H1 (cell line): ENCODE measurements around the gene RABGGTA. TPM values are rescaled to one million over a fixed set of nuclear protein-coding genes. Genes with fewer than 3 reads are reported as not detected.
A peak's percentile ranks its signal among the peaks of the same experiment; 100 is the strongest.

Experiments used
- CTCF ChIA-PET: fragments of 300-600 bp; sonication (Branson Sonifier 250); formaldehyde crosslinking; loops from one replicate; lab custom pipeline; 2021; ENCODE audit not compliant: partially characterized antibody; lab: Charles Lee
- POLR2A ChIA-PET: fragments of 300-600 bp; sonication (Branson Sonifier 250); formaldehyde crosslinking; loops from one replicate; lab custom pipeline; 2021; ENCODE audit warnings: inconsistent platforms; ENCODE audit not compliant: partially characterized antibody; lab: Charles Lee
- DNase-seq, 2 experiments: peaks; one replicate each; pipeline versions ENCODE4 v3.0.0 to v3.0.0-alpha.2; 2010 to 2022; ENCODE audit warnings: low spot score in 2 of 2, low read depth in 1 of 2, mixed read lengths in 1 of 2
- FAIRE-seq: peaks from 2 replicates; lab custom pipeline; 2011; peaks lifted over from hg19 to GRCh38; lab: Jason Lieb, UNC
- H2AFZ ChIP-seq: 2 replicates; pipeline ENCODE4 v1.8.1; 2012; ENCODE audit warnings: low read length, inconsistent platforms
- H2AK5ac ChIP-seq: 2 replicates; pipeline ENCODE4 v1.6.1; 2013; ENCODE audit warnings: low read depth, low read length
- H2BK120ac ChIP-seq: replicated peaks from 2 replicates; pipeline ENCODE3; 2013; ENCODE audit warnings: low read depth, low read length, inconsistent platforms
- H2BK12ac ChIP-seq: 2 replicates; pipeline ENCODE4 v1.6.1; 2013; ENCODE audit warnings: low read depth, low read length
- H2BK15ac ChIP-seq: 2 replicates; pipeline ENCODE4 v1.6.1; 2013; ENCODE audit warnings: low read length
- H2BK20ac ChIP-seq: 2 replicates; pipeline ENCODE4 v1.6.1; 2013; ENCODE audit warnings: low read length
- H2BK5ac ChIP-seq: 2 replicates; pipeline ENCODE4 v1.6.1; 2013; ENCODE audit warnings: low read depth, low read length
- H3K14ac ChIP-seq: 2 replicates; pipeline ENCODE4 v1.6.1; 2013; ENCODE audit warnings: inconsistent platforms; ENCODE audit not compliant: insufficient read length
- H3K18ac ChIP-seq: 2 replicates; pipeline ENCODE4 v1.6.1; 2013; ENCODE audit warnings: low read length; ENCODE audit errors: extremely low read depth
- H3K23ac ChIP-seq: 2 replicates; pipeline ENCODE4 v1.6.1; 2013; ENCODE audit warnings: inconsistent platforms; ENCODE audit not compliant: insufficient read length
- H3K23me2 ChIP-seq: 2 replicates; pipeline ENCODE4 v1.6.1; 2013; ENCODE audit warnings: low read depth, low read length
- H3K27ac ChIP-seq: 2 replicates; pipeline ENCODE4 v1.6.1; 2011; ENCODE audit warnings: low read depth, low read length, inconsistent platforms
- H3K27me3 ChIP-seq, 4 experiments: replicated peaks in 1 of 4; 1 replicate in 1 of 4; 2 replicates in 3 of 4; pipeline versions ENCODE4 v1.6.1 to v1.8.1; 2011 to 2013; ENCODE audit warnings: low read length in 3 of 4, mild to moderate bottlenecking in 3 of 4, inconsistent platforms in 2 of 4, mixed read lengths in 2 of 4, moderate library complexity in 1 of 4; ENCODE audit not compliant: control insufficient read depth in 3 of 4, insufficient read depth in 3 of 4; ENCODE audit errors: extremely low read depth in 1 of 4
- H3K36me3 ChIP-seq, 4 experiments: 2 replicates each; pipeline versions ENCODE4 v1.6.1 to v1.8.1; 2011 to 2013; ENCODE audit warnings: mild to moderate bottlenecking in 4 of 4, low read length in 3 of 4, moderate library complexity in 2 of 4, control low read depth in 1 of 4, inconsistent platforms in 1 of 4; ENCODE audit not compliant: insufficient read depth in 4 of 4, control insufficient read depth in 2 of 4
- H3K4ac ChIP-seq: replicated peaks from 2 replicates; pipeline ENCODE3; 2013; ENCODE audit warnings: low read length, low read depth, mixed read lengths, inconsistent platforms; ENCODE audit not compliant: insufficient read length
- H3K4me1 ChIP-seq, 4 experiments: replicated peaks in 1 of 4; 1 replicate in 1 of 4; 2 replicates in 3 of 4; pipeline versions ENCODE4 v1.6.1 to v1.8.1; 2011 to 2013; ENCODE audit warnings: low read length in 3 of 4, inconsistent platforms in 2 of 4, mixed read lengths in 1 of 4; ENCODE audit not compliant: insufficient read depth in 4 of 4, control insufficient read depth in 3 of 4
- H3K4me2 ChIP-seq, 2 experiments: 2 replicates each; pipeline versions ENCODE4 v1.6.1 to v1.8.1; 2011 to 2013; ENCODE audit warnings: low read depth in 2 of 2, low read length in 2 of 2, control low read depth in 1 of 2, inconsistent platforms in 1 of 2, mild to moderate bottlenecking in 1 of 2; ENCODE audit not compliant: insufficient read depth in 1 of 2
- H3K4me3 ChIP-seq, 4 experiments: fragments of 200-600, 300-600 bp in 1 of 4; sonication (generic), shearing (Covaris generic), sonication (Bioruptor Twin) in 1 of 4; 2 replicates each; pipeline versions ENCODE4 v1.5.1 to v1.8.1; 2011 to 2016; ENCODE audit warnings: low read length in 4 of 4, low read depth in 3 of 4, control low read depth in 2 of 4, inconsistent platforms in 2 of 4, mild to moderate bottlenecking in 2 of 4, mixed read lengths in 1 of 4, moderate library complexity in 1 of 4; ENCODE audit not compliant: insufficient read depth in 2 of 4; ENCODE audit errors: extremely low read depth in 1 of 4
- H3K56ac ChIP-seq: replicated peaks from 2 replicates; pipeline ENCODE3; 2013; ENCODE audit warnings: low read depth, mild to moderate bottlenecking, mixed read lengths, low read length, inconsistent platforms; ENCODE audit not compliant: insufficient read length
- H3K79me1 ChIP-seq: 2 replicates; pipeline ENCODE4 v1.6.1; 2013; ENCODE audit warnings: low read depth, low read length, control low read depth
- H3K79me2 ChIP-seq, 2 experiments: 2 replicates each; pipeline versions ENCODE4 v1.6.1 to v1.8.1; 2012 to 2013; ENCODE audit warnings: low read length in 2 of 2, mild to moderate bottlenecking in 2 of 2, inconsistent platforms in 1 of 2; ENCODE audit not compliant: insufficient read depth in 2 of 2, control insufficient read depth in 1 of 2
- H3K9ac ChIP-seq, 4 experiments: replicated peaks in 1 of 4; 1 replicate in 1 of 4; 2 replicates in 3 of 4; pipeline versions ENCODE4 v1.6.1 to v1.8.1; 2011 to 2013; ENCODE audit warnings: low read depth in 3 of 4, low read length in 3 of 4, control low read depth in 2 of 4, mild to moderate bottlenecking in 2 of 4, moderate library complexity in 2 of 4, inconsistent platforms in 1 of 4; ENCODE audit errors: extremely low read depth in 1 of 4
- H3K9me3 ChIP-seq, 2 experiments: 2 replicates each; pipeline versions ENCODE4 v1.6.1 to v1.8.1; 2012 to 2013; ENCODE audit warnings: mild to moderate bottlenecking in 2 of 2, moderate library complexity in 2 of 2, control low read depth in 1 of 2, inconsistent platforms in 1 of 2, low read depth in 1 of 2, low read length in 1 of 2, mixed read lengths in 1 of 2; ENCODE audit not compliant: insufficient read depth in 2 of 2
- H4K20me1 ChIP-seq, 2 experiments: replicated peaks in 1 of 2; 2 replicates each; pipeline versions ENCODE3 to v1.8.1; 2011 to 2013; ENCODE audit warnings: inconsistent platforms in 2 of 2, low read length in 2 of 2, mild to moderate bottlenecking in 1 of 2; ENCODE audit not compliant: insufficient read depth in 2 of 2, control insufficient read depth in 1 of 2
- H4K5ac ChIP-seq: 2 replicates; pipeline ENCODE4 v1.6.1; 2013; ENCODE audit warnings: low read length, low read depth, mixed read lengths, inconsistent platforms; ENCODE audit not compliant: insufficient read length
- H4K8ac ChIP-seq: 2 replicates; pipeline ENCODE4 v1.8.0; 2013; ENCODE audit warnings: mild to moderate bottlenecking, moderate library complexity, low read length, inconsistent platforms; ENCODE audit not compliant: insufficient read depth; ENCODE audit errors: extremely low read depth
- H4K91ac ChIP-seq: replicated peaks from 2 replicates; pipeline ENCODE3; 2013; ENCODE audit warnings: low read length, mixed read lengths, inconsistent platforms; ENCODE audit not compliant: insufficient read length
- ASH2L ChIP-seq: fragments of 200-600, 300-600 bp; sonication (generic); IDR thresholded peaks from one replicate; pipeline ENCODE4 v1.7.1; 2017; ENCODE audit warnings: low read length
- BACH1 ChIP-seq: IDR thresholded peaks from 2 replicates; pipeline ENCODE4 v1.6.1; 2012; ENCODE audit warnings: low read length, improper control_type of control experiment
- CBX5 ChIP-seq: fragments of 300-800, 300-1000 bp; sonication (generic); IDR thresholded peaks from 2 replicates; pipeline ENCODE4 v1.7.1; 2016; ENCODE audit warnings: antibody characterized with exemption, low read length, low read depth
- EP300 ChIP-seq, 2 experiments: IDR thresholded peaks; 1 replicate in 1 of 2; 2 replicates in 1 of 2; pipeline ENCODE4 v1.6.1; 2011 to 2012; ENCODE audit warnings: low read depth in 2 of 2, low read length in 2 of 2, mild to moderate bottlenecking in 2 of 2, borderline replicate concordance in 1 of 2, inconsistent platforms in 1 of 2, moderate library complexity in 1 of 2
- JUN ChIP-seq: IDR thresholded peaks from 2 replicates; pipeline ENCODE4 v1.6.1; 2011; ENCODE audit warnings: low read depth, mild to moderate bottlenecking, improper control_type of control experiment, low read length
- NANOG ChIP-seq: IDR thresholded peaks from 2 replicates; pipeline ENCODE4 v1.6.1; 2011; ENCODE audit warnings: low read length, low read depth, mild to moderate bottlenecking, inconsistent platforms; ENCODE audit not compliant: insufficient read depth, poor library complexity, severe bottlenecking
- SIRT6 ChIP-seq: IDR thresholded peaks from one replicate; pipeline ENCODE4 v1.7.1; 2012; ENCODE audit warnings: low read length, inconsistent platforms
- SP4 ChIP-seq: IDR thresholded peaks from 2 replicates; pipeline ENCODE4 v1.6.1; 2012; ENCODE audit warnings: low read length, inconsistent platforms
- TAF7 ChIP-seq: optimal IDR thresholded peaks from 2 replicates; pipeline ENCODE3; 2011; ENCODE audit warnings: low read depth, mild to moderate bottlenecking, inconsistent platforms, low read length, moderate library complexity, borderline replicate concordance
- TBP ChIP-seq: IDR thresholded peaks from 2 replicates; pipeline ENCODE4 v1.6.1; 2011; ENCODE audit warnings: low read depth, low read length, improper control_type of control experiment
- TCF12 ChIP-seq: IDR thresholded peaks from 2 replicates; pipeline ENCODE4 v1.6.1; 2011; ENCODE audit warnings: low read depth, mild to moderate bottlenecking, low read length
- YY1 ChIP-seq: IDR thresholded peaks from 2 replicates; pipeline ENCODE4 v1.6.1; 2011; ENCODE audit warnings: low read depth, mild to moderate bottlenecking, low read length
- ZNF274 ChIP-seq: IDR thresholded peaks from 2 replicates; pipeline ENCODE4 v1.7.0; 2012; ENCODE audit warnings: low read length, borderline replicate concordance; ENCODE audit errors: extremely low read depth
- WGBS, 2 experiments: shearing (Covaris generic) in 1 of 2; methylation state at CpG; one replicate each; pipeline versions ENCODE4 v1.1.6 to v1.1.7; 2013 to 2015; ENCODE audit warnings: low lambda C conversion rate in 2 of 2, mixed read lengths in 2 of 2, inconsistent platforms in 1 of 2, low coverage in 1 of 2, missing lambda C conversion rate in 1 of 2; ENCODE audit not compliant: insufficient replicate concordance in 2 of 2, insufficient coverage in 1 of 2, insufficient read length in 1 of 2; ENCODE audit errors: extremely low coverage in 1 of 2, missing lambda C conversion rate in 1 of 2; 5-methylcytosine and 5-hydroxymethylcytosine counted together
- polyA plus RNA-seq, 7 experiments: library from polyadenylated mRNA; depleted of rRNA in 3 of 7; stranded (reverse) in 5 of 7; unstranded in 2 of 7; fragments of >200 nt in 5 of 7; fragments of 200-250 nt in 2 of 7; gene quantifications; 1 replicate in 5 of 7; 2 replicates in 1 of 7; 4 replicates in 1 of 7; pipeline versions ENCODE4 v1.2.1 to v1.2.3, GENCODE V29; 2011 to 2013; ENCODE audit warnings: missing spikeins in 2 of 7, mixed read lengths in 2 of 7
- total RNA-seq: library from RNA; stranded (reverse); fragmentation: NEBNext Ultra II Directional; extraction: Animal tissue kit (Norgen Biotek cat#: 25700); gene quantifications from 2 replicates; pipeline ENCODE4 v1.2.1, GENCODE V29; 2021

Gene RABGGTA
- total and polyA plus RNA-seq, 2 of the 8 experiments (the other 6 are each of a cell fraction or from before 2014, with no cell fraction given), result 16.0 to 49.8 TPM

DNA sequence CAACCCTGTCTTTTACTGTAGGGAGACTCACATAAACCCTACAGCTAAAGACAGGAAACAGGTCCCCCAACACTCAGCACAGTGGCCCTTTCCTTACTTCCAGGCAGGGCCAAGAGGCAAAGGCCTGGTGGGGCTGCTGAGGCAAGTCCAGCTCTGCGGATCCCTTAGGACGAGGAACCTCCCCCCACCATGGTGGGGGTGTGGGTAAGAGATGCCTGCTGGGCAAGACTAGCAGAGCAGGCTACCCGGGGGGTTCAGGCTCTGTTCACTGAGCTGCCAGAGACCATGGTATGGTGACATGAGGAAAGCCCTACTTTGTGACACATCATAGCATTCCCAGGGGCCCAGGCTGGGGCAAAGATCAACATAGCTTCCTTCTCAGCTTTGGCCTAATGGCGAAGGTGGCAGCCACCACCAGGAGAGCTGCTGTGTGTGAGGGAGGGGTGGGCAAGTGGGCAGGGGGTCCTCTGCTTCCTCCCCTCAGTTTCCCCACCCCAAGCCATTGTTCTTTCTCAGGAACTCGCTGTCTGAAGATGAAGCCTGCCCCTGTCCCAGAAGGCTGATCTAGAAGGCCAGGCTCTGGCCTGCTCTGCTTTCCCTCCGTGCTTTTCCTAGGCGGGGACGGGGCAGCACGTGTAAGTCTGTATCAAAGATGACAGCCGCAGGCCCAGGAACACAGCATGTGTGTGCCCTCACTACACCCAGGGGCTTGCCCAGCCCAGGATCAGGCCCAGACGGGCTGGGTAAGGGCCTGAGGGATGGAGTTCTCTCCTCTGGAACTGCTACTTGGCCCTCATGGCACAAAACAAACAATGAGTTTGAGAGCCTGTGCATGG is 18.9 kb downstream of the RABGGTA start:
- Histone ChIP-seq H2BK120ac (no peak overlapping the region), H3K9ac (peak overlapping the region in 1 of 4 experiments; percentile 52; a peak in 1 of 7 replicates), H3K23ac (no peak overlapping the region), H3K4ac (no peak overlapping the region), H3K36me3 (no peaks in the 10 kb centered on the region), H4K20me1 (no peaks in the 10 kb centered on the region), H3K79me2 (no peaks in the 10 kb centered on the region), H2AFZ (no peak overlapping the region), H3K18ac (no peak overlapping the region), H2BK12ac (no peak overlapping the region), H3K4me2 (no peak overlapping the region), H4K91ac (no peak overlapping the region), H2BK15ac (no peak overlapping the region), H3K23me2 (no peaks in the 10 kb centered on the region), H3K79me1 (no peaks in the 10 kb centered on the region), H3K9me3 (no peaks in the 10 kb centered on the region), H2BK20ac (no peak overlapping the region), H4K5ac (no peak overlapping the region), H2AK5ac (no peak overlapping the region), H3K4me3 (no peak overlapping the region), H4K8ac (no peak overlapping the region), H3K14ac (no peak overlapping the region), H3K56ac (no peak overlapping the region), H3K4me1 (no peaks in the 10 kb centered on the region), H3K27me3 (no peaks in the 10 kb centered on the region), H3K27ac (no peak overlapping the region), H2BK5ac (no peak overlapping the region)
- POLR2A ChIA-PET, result interaction anchor here (0.6 to 4.5 kb wide), 12 partner anchors 7 to 58 kb away, joined by 3 to 26 read pairs (median 4); partner anchors contain the start of genes MDP1, RABGGTA, TINF2 and TM9SF1
- FAIRE-seq (no peak), DNase-seq (no peak)
- CTCF ChIA-PET, result interaction anchor here (0.8 to 6.0 kb wide), 16 partner anchors 9 to 144 kb away, joined by 3 to 63 read pairs (median 10); partner anchors contain the start of genes CIDEB, DHRS1, NOP9 and RABGGTA
- 83% methylated on average over 10 of the region's 11 CpGs; no CpG with 5 or more reads in 1 of the 2 experiments for WGBS, 2 experiments
- no peak for TF ChIP-seq TCF12
- TF ChIP-seq BACH1, result no peak
- no peak for TF ChIP-seq SIRT6
- TF ChIP-seq YY1, result no peak
- no peak for TF ChIP-seq SP4
- TF ChIP-seq CBX5, result no peak
- TF ChIP-seq TBP, result no peak
- no peak for TF ChIP-seq TAF7
- TF ChIP-seq NANOG, result no peak
- no peak for TF ChIP-seq EP300 (IDR thresholded peaks at IDR 0.05; ENCODE audit: borderline replicate concordance in 1 of 2, low read depth in 2 of 2, low read length in 2 of 2)
- TF ChIP-seq JUN, result no peak
- no peak for TF ChIP-seq ZNF274
- no peak for TF ChIP-seq ASH2L
